GM18505 (cell line): ENCODE results near the gene TRH.
"Not testable (repeated sequence)": the region's sequence is repeated elsewhere in the genome, so short reads cannot be mapped to it uniquely, and the experiment has no call there.

Experiments
- ATAC-seq: cut with Tn5 transposase; IDR thresholded peaks from one replicate; pipeline ENCODE4 v1.9.1; 2021; ENCODE audit not compliant: unreplicated experiment
- POLR2A ChIP-seq: IDR thresholded peaks from 4 replicates; pipeline ENCODE4 v1.6.1; 2011; ENCODE audit warnings: borderline replicate concordance; ENCODE audit not compliant: insufficient read depth, insufficient read length; ENCODE audit errors: extremely low read depth

Gene TRH

DNA sequence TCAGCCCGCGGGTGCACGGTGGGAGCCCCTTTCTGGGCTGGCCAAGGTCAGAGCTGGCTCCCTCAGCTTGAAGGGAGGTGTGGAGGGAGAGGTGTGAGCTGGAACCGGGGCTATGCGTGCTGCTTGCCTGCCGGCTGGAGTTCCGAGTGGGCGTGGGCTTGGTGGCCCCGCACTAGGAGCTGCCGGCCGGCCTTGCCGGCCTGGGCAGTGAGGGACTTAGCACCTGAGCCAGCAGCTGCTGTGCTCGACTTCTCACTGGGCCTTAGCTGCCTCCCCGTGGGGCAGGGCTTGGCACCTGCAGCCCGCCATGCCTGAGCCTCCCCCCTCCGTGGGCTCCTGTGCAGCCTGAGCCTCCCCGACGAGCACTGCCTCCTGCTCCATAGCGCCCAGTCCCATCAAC is 36.0 kb downstream of the TRH start:
- no peak for TF ChIP-seq POLR2A
- ATAC-seq = no peak

GRCh38 chr3:130012108-130012507 is 37.6 kb downstream of the TRH start:
- ATAC-seq = not testable (repeated sequence)

DNA sequence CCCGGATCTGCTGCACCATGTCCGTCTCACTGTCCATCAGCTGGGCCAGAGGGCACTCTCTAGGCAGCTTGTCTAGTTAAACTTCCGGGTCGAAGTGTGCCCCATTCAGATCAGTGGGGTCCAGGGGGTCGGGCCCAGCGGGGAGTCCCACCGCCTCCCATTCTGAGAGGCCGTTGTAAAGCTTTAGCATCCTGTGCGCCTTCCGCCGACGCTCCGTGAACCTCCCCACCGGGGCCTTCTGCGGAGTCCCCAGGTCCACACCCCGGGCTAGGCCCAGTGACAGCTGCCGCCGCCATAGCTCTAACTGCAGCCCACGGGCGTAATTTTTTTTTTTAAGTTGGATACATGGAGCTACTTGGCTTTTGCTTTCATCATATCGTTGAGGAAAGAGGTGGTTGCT is 38.7 kb downstream of the TRH start:
- not testable (repeated sequence) for ATAC-seq

GRCh38 chr3:130014526-130014925 is 40.0 kb downstream of the TRH start:
- no peak for TF ChIP-seq POLR2A
- ATAC-seq = no peak

DNA sequence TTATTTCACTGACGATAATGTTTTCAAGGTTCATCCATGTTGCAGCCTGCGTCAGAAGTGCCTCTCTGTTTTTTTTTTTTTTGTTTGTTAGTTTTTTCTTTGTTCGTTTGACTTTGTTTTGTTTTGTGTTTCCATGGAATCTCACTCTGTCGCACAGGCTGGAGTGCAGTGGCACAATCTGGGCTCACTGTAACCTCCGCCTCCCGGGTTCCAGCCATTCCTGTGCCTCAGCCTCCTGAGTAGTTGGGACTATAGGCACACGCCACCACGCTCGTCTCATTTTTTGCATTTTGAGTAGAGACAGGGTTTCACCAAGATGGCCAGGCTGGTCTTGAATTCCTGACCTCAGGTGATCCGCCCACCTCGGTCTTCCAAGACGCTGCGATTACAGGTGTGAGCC is 43.1 kb downstream of the TRH start:
- not testable (repeated sequence) for ATAC-seq

DNA sequence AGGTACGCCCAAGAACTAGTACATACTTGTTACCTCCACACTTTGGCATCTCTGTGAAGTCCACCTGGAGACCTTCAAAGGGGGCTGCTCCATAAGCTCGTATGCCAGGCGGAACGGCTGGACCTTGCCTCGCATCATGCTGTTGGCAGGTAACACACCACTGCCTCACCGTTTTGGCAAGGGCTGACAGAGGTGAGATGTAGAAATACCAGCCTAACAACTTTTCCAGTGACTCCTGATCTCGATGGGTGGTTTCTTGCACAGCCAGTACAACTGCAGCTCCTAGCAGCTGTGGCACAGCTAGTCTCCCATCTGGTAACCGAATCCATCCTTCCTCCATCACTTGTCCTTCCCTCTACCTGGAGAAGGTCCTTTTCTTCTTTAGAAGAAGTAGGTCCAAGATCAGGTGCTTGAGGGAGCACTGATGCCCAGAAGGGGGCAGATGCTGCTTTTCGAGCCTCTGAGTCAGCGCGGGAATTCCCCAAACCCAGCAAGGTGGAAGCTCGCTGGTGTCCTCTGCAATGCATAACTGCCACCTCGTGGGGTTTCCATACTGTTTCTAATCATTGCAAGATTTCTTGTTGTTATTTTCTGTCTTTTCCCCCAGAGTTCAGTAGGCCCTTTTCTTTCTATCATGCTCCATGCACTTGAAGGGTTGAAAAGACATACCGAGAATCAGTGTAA is 51.8 kb downstream of the TRH start:
- not testable (repeated sequence) for ATAC-seq

DNA sequence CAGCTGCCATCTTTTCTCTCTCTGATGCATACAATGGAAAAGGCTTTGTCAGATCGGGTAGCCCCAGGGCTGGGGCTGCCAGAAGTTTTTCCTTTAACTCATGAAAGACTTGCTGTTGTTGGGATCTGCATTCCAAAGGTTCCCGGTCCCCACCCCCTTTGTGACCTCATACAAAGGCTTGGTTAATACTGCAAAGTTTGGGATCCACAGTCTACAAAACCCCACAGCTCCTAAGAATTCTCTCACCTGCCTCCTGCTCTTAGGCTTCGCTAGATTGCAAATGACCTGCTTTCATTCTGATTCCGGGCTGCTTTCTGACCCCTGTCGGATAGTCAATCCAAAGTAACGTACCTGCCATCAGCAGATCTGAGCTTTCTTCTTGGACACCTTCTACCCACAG is 52.9 kb downstream of the TRH start:
- not testable (repeated sequence) for ATAC-seq
